Endothelial cell of umbilical vein (primary cell): Measurements from ENCODE around the gene WNT9B. TPM values are rescaled to one million over a fixed set of nuclear protein-coding genes. Genes with fewer than 3 reads are reported as not detected.

Source experiments
- BruUV-seq: library from RNA; stranded (reverse); fragments of 400-500 nt; replicated peaks from 2 replicates; lab custom pipeline; 2021; lab: Mats Ljungman, UMichigan
- CTCF ChIA-PET: fragments of 300-600, 350-600 bp; sonication (Branson Sonifier 250); formaldehyde crosslinking; loops from one replicate; lab custom pipeline; 2021; ENCODE audit warnings: antibody characterized with exemption, inconsistent platforms; lab: Charles Lee
- POLR2A ChIA-PET: fragments of 300-600, 350-600 bp; sonication (Branson Sonifier 250); formaldehyde crosslinking; loops from one replicate; lab custom pipeline; 2021; ENCODE audit warnings: antibody characterized with exemption, inconsistent platforms; lab: Charles Lee
- DNase-seq: peaks from one replicate; pipeline ENCODE4 v3.0.0-alpha.2; 2011; ENCODE audit warnings: low read depth, low spot score
- FAIRE-seq: peaks from 2 replicates; lab custom pipeline; 2011; peaks lifted over from hg19 to GRCh38; lab: Jason Lieb, UNC
- H2AFZ ChIP-seq: 2 replicates; pipeline ENCODE4 v1.6.0; 2012; ENCODE audit warnings: low read depth, low read length, control low read depth, inconsistent platforms
- H3K27ac ChIP-seq: 2 replicates; pipeline ENCODE4 v1.5.1; 2011; ENCODE audit warnings: low read depth, mild to moderate bottlenecking, control low read depth, low read length, moderate library complexity; ENCODE audit not compliant: insufficient read depth
- H3K27me3 ChIP-seq, 2 experiments: 2 replicates each; pipeline versions ENCODE4 v1.6.0 to v1.6.1; 2011; ENCODE audit warnings: low read length in 2 of 2, mixed read lengths in 1 of 2; ENCODE audit not compliant: control insufficient read depth in 2 of 2, insufficient read depth in 2 of 2
- H3K36me3 ChIP-seq, 2 experiments: 2 replicates in 1 of 2; 3 replicates in 1 of 2; pipeline ENCODE4 v1.5.1; 2011; ENCODE audit warnings: low read length in 2 of 2, mild to moderate bottlenecking in 1 of 2, moderate library complexity in 1 of 2; ENCODE audit not compliant: control insufficient read depth in 2 of 2, insufficient read depth in 2 of 2; ENCODE audit errors: extremely low read depth in 1 of 2
- H3K4me1 ChIP-seq: 3 replicates; pipeline ENCODE4 v1.5.1; 2011; ENCODE audit warnings: mild to moderate bottlenecking, low read length; ENCODE audit not compliant: control insufficient read depth, insufficient read depth; ENCODE audit errors: extremely low read depth
- H3K4me2 ChIP-seq: 2 replicates; pipeline ENCODE4 v1.6.1; 2011; ENCODE audit warnings: low read length, control low read depth, mixed read lengths; ENCODE audit not compliant: insufficient read depth
- H3K4me3 ChIP-seq, 3 experiments: fragments of 200-600 bp in 1 of 3; sonication (generic), shearing (Covaris generic) in 1 of 3; replicated peaks in 1 of 3; 2 replicates each; pipeline ENCODE4 v1.5.1; 2011 to 2016; ENCODE audit warnings: control low read depth in 3 of 3, low read length in 3 of 3, mild to moderate bottlenecking in 2 of 3, inconsistent platforms in 1 of 3, low read depth in 1 of 3, moderate library complexity in 1 of 3; ENCODE audit not compliant: insufficient read depth in 1 of 3
- H3K79me2 ChIP-seq: 2 replicates; pipeline ENCODE4 v1.6.0; 2012; ENCODE audit warnings: low read length, inconsistent platforms; ENCODE audit not compliant: control insufficient read depth, insufficient read depth
- H3K9ac ChIP-seq: replicated peaks from 2 replicates; pipeline ENCODE3; 2011; ENCODE audit warnings: low read length, control low read depth; ENCODE audit not compliant: insufficient read depth; ENCODE audit errors: extremely low read depth
- H3K9me1 ChIP-seq: replicated peaks from 3 replicates; pipeline ENCODE4 v1.6.0; 2011; ENCODE audit warnings: mild to moderate bottlenecking, low read length; ENCODE audit not compliant: control insufficient read depth, insufficient read depth; ENCODE audit errors: extremely low read depth
- H3K9me3 ChIP-seq: replicated peaks from 2 replicates; pipeline ENCODE4 v1.5.1; 2012; ENCODE audit warnings: low read length, inconsistent platforms; ENCODE audit not compliant: control insufficient read depth, insufficient read depth
- H4K20me1 ChIP-seq: replicated peaks from 2 replicates; pipeline ENCODE3; 2011; ENCODE audit warnings: mild to moderate bottlenecking, low read length; ENCODE audit not compliant: control insufficient read depth, insufficient read depth; ENCODE audit errors: extremely low read depth
- CTCF ChIP-seq, 2 donors: IDR thresholded peaks; 1 replicate in 1 of 2; 2 replicates in 1 of 2; pipeline ENCODE4 v1.5.1; 2011; ENCODE audit warnings: low read length in 2 of 2, mild to moderate bottlenecking in 2 of 2, moderate library complexity in 2 of 2, control low read depth in 1 of 2, inconsistent platforms in 1 of 2, low read depth in 1 of 2; ENCODE audit not compliant: insufficient read depth in 1 of 2; ENCODE audit errors: extremely low read depth in 1 of 2
- EZH2 ChIP-seq: IDR thresholded peaks from 2 replicates; pipeline ENCODE4 v1.6.1; 2012; ENCODE audit warnings: borderline replicate concordance, low read depth, mild to moderate bottlenecking, moderate library complexity, low read length, inconsistent platforms; ENCODE audit not compliant: severe bottlenecking
- FOS ChIP-seq: IDR thresholded peaks from 2 replicates; pipeline ENCODE4 v1.6.1; 2011; ENCODE audit warnings: mild to moderate bottlenecking, low read length, moderate library complexity, borderline replicate concordance; ENCODE audit not compliant: insufficient read depth
- GATA2 ChIP-seq: IDR thresholded peaks from 2 replicates; pipeline ENCODE4 v1.7.0; 2011; ENCODE audit warnings: low read depth, mild to moderate bottlenecking, moderate library complexity, mixed read lengths, low read length; ENCODE audit not compliant: insufficient read length, insufficient read depth
- JUN ChIP-seq: IDR thresholded peaks from 2 replicates; pipeline ENCODE4 v1.6.1; 2011; ENCODE audit warnings: borderline replicate concordance, low read depth; ENCODE audit not compliant: insufficient read length, insufficient read depth
- MAX ChIP-seq: IDR thresholded peaks from 2 replicates; pipeline ENCODE4 v1.6.1; 2011; ENCODE audit not compliant: insufficient read depth, insufficient read length
- MYC ChIP-seq: IDR thresholded peaks from one replicate; pipeline ENCODE4 v1.6.1; 2011; ENCODE audit warnings: mild to moderate bottlenecking, low read depth, low read length
- POLR2A ChIP-seq: IDR thresholded peaks from 2 replicates; pipeline ENCODE4 v1.6.1; 2012; ENCODE audit warnings: low read depth, mild to moderate bottlenecking, control low read depth, low read length
- POLR2AphosphoS5 ChIP-seq: IDR thresholded peaks from 2 replicates; pipeline ENCODE4 v1.6.1; 2012; ENCODE audit warnings: low read depth, mild to moderate bottlenecking, control low read depth, low read length, moderate library complexity; ENCODE audit not compliant: insufficient read depth
- dilution Hi-C: fragments of 300-500 bp; cut with MboI; formaldehyde crosslinking; loops from one replicate; pipeline ENCODE4 v1.15.0; 2019; ENCODE audit warnings: low sequenced_read_pairs; ENCODE audit not compliant: extremely low pct_ligation_motif_present
- intact Hi-C: fragments of 100-400 bp; cut with micrococcal nuclease; formaldehyde crosslinking; loops from one replicate; pipeline ENCODE4 v1.10.0; 2022
- polyA plus RNA-seq, 4 experiments: library from polyadenylated mRNA; depleted of rRNA in 3 of 4; stranded (reverse) in 3 of 4; unstranded in 1 of 4; fragments of >200 nt; gene quantifications; 2 replicates each; pipeline versions ENCODE4 v1.2.1 to v1.2.3, GENCODE V29; 2011 to 2012; ENCODE audit warnings: missing spikeins in 1 of 4
- total RNA-seq: library from RNA; stranded (reverse); gene quantifications from 2 replicates; pipeline ENCODE4 v1.2.3, GENCODE V29; 2021

Gene WNT9B
- total and polyA plus RNA-seq, 2 donors (not counting 3 experiments of a cell fraction or from before 2014, with no cell fraction given), result not detected

GRCh38 chr17:46832945-46833839, 18.2 kb upstream of the WNT9B start:
- H3K9ac ChIP-seq, result no peak overlapping the region

More at GRCh38 chr17:46832945-46833839, 18.2 kb upstream of the WNT9B start:
- intact Hi-C loops (loop anchor here (10.0 kb wide), 1 partner anchor 48 kb away; no protein-coding TSS in a partner anchor), dilution Hi-C loops (no loop called here)
- H3K4me2 ChIP-seq, result no peak overlapping the region
- no peaks in the 10 kb centered on the region for H3K9me3 ChIP-seq
- H3K36me3 ChIP-seq, result no peaks in the 10 kb centered on the region
- H3K27me3 ChIP-seq, result peaks cover 3 to 4% of the 10 kb centered on the region in 2 experiments
- DNase-seq (no peak), FAIRE-seq (no peak)
- H4K20me1 ChIP-seq, result no peaks in the 10 kb centered on the region
- no peaks in the 10 kb centered on the region for H3K9me1 ChIP-seq
- no TSS peak for BruUV-seq
- no peaks in the 10 kb centered on the region for H3K4me1 ChIP-seq
- no peak overlapping the region for H3K27ac ChIP-seq
- no peaks in the 10 kb centered on the region for H3K79me2 ChIP-seq
- POLR2A ChIA-PET, result no interaction called here
- no peak overlapping the region for H3K4me3 ChIP-seq
- TF ChIP-seq JUN (no peak), FOS (no peak), POLR2A (no peak), CTCF (IDR thresholded peaks at IDR 0.05; ENCODE audit: extremely low read depth in 1 of 2, insufficient read depth in 1 of 2, low read depth in 1 of 2, low read length in 2 of 2) (no peak), EZH2 (no peak), POLR2AphosphoS5 (no peak), GATA2 (no peak), MAX (no peak), MYC (no peak)
- CTCF ChIA-PET, result interaction anchor here (0.8 to 3.8 kb wide), 5 partner anchors 9 to 73 kb away, joined by 3 to 34 read pairs (median 4); no protein-coding TSS in a partner anchor
- H2AFZ ChIP-seq, result no peak overlapping the region
